T1000 (cell line): ENCODE results near the gene SURF6.
"Not testable (repeated sequence)": the region's sequence is repeated elsewhere in the genome, so short reads cannot be mapped to it uniquely, and the experiment has no call there.

ENCODE experiments used
- DNase-seq: peaks from one replicate; lab custom pipeline; 2025; ENCODE audit warnings: mixed read lengths; lab: John Stamatoyannopoulos, UW

SURF6 gene

GRCh38 chr9:133347985-133348717, 12.2 kb upstream of the SURF6 start, which contains the start of the genes MED22 and RPL7A:
MED22 (minus strand) TSS chr9:133348131; CDS start chr9:133346662, 1,469 bp downstream.
RPL7A (plus strand) TSS chr9:133348218; CDS start chr9:133348244, 26 bp downstream.
- peak; percentile 84 for DNase-seq

- no peak for DNase-seq
These were observed 11.6 kb upstream of the SURF6 start for GRCh38 chr9:133347515-133347984.

DNA sequence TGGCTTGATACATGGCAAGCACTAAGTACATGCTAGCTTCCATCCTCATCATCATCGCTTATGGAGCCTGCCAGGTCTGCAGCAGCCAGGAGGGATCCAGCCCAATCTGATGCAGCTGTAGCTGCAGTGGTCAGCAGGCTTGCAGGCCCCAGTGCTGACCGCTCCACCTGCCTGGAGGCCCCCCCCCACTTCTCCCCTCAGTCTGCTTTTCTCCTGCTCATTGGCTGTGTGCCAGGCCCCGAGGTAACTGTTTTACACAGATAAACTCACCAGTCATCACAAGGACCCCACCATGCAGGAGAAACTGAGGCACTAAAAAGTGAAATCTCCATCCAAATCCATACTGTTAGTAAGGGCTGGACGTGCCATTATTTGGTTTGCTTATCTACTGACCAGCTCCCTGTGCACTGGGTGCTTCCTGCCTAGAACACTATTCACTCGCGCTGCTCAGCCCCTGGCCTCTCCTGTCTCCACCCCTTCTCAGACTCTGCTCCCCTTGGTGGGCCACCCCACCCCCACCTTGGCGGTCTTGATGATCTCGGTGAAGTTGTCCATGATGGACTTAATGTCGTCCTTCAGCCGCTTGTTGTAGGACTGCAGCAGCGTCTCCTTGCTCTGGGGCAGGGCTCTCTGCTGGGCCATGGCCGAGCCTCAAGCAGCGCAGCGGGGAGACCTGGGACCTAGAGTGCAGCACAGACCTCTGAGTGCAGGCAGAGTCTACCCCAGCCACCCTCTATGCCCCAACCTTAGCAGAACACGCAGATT, 10.2 kb upstream of the SURF6 start:
- no peak for DNase-seq

DNA sequence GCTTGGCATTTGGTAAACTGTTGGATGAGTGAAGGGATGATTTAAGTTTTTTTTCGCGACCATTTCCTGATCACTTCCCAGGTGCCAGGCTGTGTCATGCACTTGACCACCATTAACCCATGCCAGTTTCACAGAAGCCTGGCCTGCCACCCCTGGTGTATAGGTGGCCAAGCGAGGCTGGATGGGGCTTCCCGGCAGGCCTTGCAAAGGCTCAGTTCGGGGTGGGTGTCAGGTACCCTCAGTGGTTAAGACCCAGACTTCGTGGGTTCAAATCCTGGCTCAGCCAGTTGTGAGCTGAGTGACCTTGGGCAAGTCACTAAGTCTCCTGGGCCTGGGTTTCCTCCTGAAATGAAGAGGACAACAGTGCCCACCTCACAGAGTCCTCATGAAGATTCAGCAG, 9.6 kb upstream of the SURF6 start:
- no peak for DNase-seq

DNA sequence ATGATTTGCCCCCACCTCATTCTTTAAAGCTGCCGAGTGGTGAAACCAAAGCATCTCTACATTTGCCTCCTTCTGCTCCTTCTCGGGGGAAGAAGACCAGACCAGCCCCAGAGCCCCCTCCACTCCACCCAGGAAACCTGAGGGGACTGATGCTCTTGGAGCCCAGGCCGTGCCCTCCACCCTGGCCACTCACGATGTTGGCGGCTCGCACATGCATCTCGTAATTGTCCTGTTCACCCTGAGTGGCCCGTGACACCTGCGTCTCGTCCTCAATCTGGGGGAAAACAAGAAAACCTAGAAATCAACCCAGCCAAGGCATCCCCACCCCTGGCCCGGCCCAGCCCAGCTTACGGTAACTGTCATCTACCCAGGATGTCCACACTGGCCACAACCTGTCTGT, 9.0 kb upstream of the SURF6 start:
- no peak for DNase-seq

DNA sequence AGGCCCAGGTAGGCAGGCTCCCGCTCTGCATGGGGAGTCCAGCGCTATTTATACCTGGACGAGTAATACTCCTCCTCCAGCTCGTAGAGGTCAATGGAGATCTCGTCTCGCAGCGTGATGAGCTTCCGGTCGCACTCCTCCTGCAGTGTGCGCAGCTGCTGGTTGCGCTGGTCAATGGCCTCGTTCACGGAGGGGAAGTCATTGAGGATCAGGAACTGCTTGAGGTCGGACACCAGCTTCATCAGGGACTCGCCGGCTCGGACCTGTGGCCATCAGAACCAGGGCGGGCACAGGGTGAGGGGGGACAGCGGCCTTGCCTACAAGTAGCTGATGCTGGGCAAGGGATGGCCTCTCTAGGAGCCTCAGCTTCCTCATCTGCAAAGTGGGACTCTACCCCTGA, 8.1 kb upstream of the SURF6 start:
- no peak for DNase-seq

DNA sequence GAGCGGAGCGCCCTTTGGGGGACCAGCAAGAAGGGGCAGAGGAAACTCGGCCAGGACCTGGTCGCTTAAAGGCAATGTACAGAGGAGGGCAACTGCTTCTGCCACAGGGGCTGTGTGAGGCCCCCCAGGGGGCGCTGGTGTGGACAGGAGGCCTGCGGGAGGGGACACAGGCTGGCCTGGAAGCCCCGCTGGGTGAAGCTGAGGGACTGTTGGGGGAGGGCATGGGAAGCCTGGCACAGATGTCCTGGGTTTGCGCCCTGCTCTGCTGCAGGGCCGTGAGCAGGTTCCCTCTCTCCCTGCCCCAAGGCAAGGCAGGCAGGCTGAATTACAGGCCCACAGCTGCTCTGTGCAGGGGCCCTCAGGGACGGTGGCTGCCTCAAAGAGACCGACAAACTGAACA, 6.6 kb upstream of the SURF6 start:
- DNase-seq, result no peak

DNA sequence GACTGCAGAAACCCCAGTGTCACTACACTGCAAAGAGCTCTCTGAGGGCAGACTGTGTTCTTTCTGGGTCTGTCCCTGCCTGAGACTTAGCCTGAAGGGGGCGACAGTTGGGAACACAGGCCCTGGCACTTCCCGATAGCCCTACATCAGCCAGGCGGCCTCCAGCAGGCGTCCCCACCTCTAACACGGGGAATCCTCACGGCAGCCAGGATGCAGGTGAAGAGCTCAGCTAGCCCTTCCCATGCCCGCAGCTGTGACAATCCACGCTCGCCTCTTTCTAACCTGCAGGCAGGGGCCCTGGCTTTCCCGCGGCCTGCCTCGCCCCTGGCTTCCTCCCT, 6.0 kb upstream of the SURF6 start:
- no peak for DNase-seq

- DNase-seq, result no peak
These were observed 5.5 kb upstream of the SURF6 start for GRCh38 chr9:133341369-133342068.

- DNase-seq, result no peak
These were observed 4.9 kb upstream of the SURF6 start for GRCh38 chr9:133340916-133341315.

DNA sequence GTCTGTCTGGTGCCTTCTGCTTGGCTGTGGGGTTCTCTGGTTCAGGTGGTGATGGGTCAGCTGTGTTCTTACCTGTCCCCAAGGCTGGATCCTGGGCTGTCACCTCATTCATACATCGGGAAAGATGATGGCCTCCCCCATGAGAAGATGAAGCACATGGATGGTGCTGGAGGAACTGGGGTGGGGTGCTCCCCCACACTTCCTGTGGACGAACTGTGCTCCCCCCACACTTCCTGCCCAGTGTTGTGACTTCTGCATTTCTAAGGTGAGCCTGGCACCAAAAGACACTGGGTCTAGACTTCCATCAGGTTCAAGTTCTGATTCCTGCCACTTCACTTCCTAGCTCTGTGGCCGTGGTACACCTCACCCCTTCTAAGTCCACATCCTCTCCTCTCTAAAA, 4.3 kb upstream of the SURF6 start:
- DNase-seq, result no peak

DNA sequence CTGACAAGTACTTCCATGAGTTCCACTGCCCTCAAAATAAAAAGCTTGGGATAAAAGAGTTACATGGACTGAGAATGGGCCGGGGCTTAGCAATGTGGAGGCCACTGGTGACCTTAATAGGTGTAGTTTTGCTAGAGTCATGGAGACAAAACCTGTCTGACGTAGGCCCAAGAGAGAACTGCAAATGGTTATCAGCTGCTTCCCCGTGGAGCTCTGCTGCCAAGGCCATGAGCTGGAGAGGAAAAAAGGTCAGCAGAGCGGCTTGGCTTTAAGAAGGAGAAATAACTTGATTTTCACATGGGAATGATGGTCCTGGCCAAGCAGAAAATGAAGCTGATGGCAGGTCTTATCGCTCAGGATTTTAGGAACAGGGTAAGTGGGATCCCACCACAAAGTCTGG, 3.7 kb upstream of the SURF6 start:
- DNase-seq, result no peak

GRCh38 chr9:133334888-133335287, 1.1 kb downstream of the SURF6 start:
- not testable (repeated sequence) for DNase-seq

GRCh38 chr9:133334161-133334560, 1.8 kb downstream of the SURF6 start:
- no peak for DNase-seq

DNA sequence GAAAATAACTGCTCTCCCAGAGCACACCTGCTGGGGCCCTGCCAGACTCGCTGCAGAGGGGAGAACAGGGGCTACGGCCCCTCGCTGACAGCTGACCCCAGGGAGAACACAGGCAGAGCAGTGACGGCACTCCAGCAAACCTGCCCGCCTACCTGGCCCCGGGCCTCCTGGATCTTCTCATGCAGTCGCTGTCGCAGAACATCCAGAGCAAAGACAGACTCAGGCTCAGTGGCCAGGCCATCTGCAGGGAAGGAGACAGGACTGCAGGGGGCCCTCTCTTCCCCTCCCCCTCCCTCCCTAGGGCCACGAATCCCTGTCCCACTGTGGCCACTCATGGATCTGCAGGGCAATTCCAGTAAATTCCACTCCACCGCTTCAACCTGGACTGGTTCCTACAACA, 2.4 kb downstream of the SURF6 start:
- no peak for DNase-seq

- no peak for DNase-seq
These were observed 3.0 kb downstream of the SURF6 start for GRCh38 chr9:133333011-133333410.

DNA sequence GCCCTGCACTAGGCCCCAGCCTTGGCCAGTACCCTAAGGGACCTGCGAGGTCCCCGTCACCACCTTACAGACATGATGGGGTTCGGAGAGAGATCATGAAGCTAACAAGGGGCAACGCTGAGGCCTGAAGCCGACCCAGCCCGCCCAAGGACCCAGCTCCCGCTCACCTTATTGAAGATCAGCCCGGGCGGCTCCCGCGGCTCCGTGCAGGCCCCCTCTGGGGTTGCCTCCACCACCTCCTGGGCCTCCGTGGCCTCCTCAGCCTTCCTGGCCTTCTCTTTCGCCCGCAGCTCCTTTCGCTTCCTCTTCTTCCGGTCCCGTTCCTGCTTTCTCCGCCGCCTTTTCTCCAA, 3.6 kb downstream of the SURF6 start:
- DNase-seq, result no peak

DNA sequence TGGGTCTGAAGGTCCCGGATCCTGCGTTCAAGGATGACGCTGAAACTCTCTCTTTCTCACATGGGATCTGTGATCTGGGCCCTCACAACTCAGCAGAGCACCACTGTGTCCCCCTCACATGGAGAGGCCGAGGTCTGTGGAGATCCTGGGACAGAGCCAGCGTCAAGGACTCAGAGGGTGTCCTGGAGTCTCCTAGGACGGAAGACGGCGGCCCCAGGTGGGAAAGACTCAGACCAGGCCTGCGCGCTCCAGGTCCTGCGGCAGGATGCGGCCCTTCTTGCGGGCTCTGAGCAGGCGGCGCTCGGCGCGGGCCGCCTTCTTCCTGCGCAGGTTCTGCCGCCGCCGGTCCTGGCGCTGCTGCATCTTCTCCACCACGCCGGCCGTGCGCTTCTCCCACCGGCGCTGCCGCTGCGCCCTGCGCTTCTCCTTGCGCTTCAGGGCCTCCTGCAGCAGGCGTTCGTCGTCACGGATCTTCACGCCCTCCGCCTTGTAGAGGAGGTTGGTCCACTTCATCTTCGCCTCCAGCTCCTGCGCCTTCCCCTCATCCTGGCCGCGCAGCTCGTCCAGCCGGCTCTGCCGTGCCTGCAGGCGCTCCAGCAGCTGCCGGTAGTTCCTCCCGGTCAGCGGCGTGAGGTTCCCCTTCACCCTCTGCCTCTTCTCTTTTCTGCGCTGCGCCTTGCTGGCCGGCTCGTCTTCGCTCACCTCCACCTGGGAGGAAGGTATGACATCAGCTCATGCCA, 4.2 kb downstream of the SURF6 start:
- DNase-seq, result no peak

GRCh38 chr9:133331221-133331620, 4.8 kb downstream of the SURF6 start:
- no peak for DNase-seq

DNA sequence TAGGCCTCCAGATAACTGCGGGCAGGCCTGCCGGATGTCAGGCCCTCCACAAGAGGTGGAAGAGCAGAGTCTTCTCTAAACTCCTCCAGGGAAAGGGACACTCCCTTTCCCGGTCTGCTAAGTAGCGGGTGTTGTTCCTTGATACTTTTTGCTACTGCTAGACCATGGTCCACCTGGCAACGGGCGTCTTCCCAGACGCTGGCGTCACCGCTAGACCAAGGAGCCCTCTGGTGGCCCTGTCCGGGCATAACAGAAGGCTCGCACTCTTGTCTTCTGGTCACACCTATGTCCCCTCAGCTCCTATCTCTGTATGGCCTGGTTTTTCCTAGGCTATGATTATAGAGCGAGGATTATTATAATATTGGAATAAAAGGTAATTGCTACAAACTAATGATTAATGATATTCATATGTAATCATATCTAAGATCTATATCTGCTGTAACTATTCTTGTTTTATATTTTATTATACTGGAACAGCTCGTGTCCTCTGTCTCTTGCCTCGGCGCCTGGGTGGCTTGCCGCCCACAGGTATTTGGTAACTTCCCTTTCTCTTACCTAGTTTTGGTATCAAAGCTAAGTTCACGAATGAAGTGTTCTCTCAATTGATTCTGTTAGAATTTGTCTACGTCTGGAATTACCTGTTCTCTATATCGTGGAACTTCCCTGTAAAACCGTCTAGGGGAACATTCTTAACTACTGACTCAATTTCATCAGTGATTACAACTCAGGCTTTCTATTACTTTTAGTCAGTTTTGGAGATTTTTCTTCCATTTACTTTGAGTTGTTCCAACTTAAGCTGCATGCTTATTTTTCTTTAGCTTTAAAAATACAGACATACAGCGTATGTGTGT, 6.5 kb downstream of the SURF6 start:
- not testable (repeated sequence) for DNase-seq

DNA sequence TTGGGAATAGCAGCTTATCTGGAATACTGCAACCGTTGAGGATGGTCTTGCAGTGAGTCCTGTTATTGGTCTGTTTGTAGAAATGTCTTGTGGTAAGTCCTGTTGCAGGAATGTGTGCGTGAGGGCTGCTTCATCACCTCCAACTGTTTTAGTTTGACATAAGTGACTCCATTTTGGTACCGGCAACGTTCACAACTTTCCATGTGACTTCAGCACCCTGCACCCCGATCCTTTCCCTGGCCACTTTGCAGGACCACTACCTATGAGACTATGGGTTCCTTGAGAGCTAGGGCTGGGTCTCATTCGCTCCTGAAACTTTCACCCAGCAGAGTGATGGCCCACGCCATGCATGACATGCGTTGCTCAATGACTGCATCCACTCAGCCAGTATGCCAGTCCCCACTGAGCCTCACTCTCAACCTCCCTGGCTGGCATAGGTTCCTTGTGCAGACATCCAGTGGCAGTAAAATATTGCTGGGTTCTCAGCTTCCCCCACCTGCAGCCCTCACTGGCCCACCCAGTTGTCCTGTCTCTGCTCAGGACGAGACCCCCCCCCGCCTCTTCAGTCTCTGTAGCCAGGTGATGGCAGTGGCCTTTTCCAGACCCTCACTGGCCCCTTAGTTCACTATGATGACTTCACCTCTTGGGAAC, 8.0 kb downstream of the SURF6 start:
- DNase-seq, result no peak
